Measurements from ENCODE around the gene TBK1. TPM values are rescaled to one million over a fixed set of nuclear protein-coding genes. Genes with fewer than 3 reads are reported as not detected.

The TBK1 gene
- total and polyA plus RNA-seq, 2 of the 13 experiments (the other 11 are each of a cell fraction or from before 2014, with no cell fraction given) = 10.3 to 25.2 TPM

GRCh38 chr12:64403707-64404469 lies 48.0 kb upstream of the TBK1 start, which contains the start of gene XPOT (continued):
- TF ChIP-seq, protein P1, sequence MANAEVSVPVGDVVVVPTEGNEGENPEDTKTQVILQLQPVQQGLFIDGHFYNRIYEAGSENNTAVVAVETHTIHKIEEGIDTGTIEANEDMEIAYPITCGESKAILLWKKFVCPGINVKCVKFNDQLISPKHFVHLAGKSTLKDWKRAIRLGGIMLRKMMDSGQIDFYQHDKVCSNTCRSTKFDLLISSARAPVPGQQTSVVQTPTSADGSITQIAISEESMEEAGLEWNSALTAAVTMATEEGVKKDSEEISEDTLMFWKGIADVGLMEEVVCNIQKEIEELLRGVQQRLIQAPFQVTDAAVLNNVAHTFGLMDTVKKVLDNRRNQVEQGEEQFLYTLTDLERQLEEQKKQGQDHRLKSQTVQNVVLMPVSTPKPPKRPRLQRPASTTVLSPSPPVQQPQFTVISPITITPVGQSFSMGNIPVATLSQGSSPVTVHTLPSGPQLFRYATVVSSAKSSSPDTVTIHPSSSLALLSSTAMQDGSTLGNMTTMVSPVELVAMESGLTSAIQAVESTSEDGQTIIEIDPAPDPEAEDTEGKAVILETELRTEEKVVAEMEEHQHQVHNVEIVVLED (CRISPR knock-in tag; IDR thresholded peaks at IDR 0.05; ENCODE audit: borderline replicate concordance) = peak; percentile 98
- TF ChIP-seq ELF3 (CRISPR knock-in tag; IDR thresholded peaks at IDR 0.05) (no peak), YEATS2 (CRISPR knock-in tag; IDR thresholded peaks at IDR 0.05; ENCODE audit: borderline replicate concordance) (peak; percentile 81; the same call in 1 of the 2 replicates), ZNF335 (CRISPR knock-in tag; IDR thresholded peaks at IDR 0.05) (no peak), ZXDC (CRISPR knock-in tag; IDR thresholded peaks at IDR 0.05) (0 out of 2 replicates have a peak, but pooled peaks have one; percentile 6), TCF12 (IDR thresholded peaks at IDR 0.05) (no peak), TCF12 (CRISPR knock-in tag; IDR thresholded peaks at IDR 0.05) (no peak), NCOA2 (CRISPR knock-in tag; IDR thresholded peaks at IDR 0.05) (no peak), TAF1 (CRISPR knock-in tag; IDR thresholded peaks at IDR 0.05) (no peak), CHCHD3 (CRISPR knock-in tag; IDR thresholded peaks at IDR 0.05) (no peak), SRF (IDR thresholded peaks at IDR 0.05; ENCODE audit: low read depth, low read length) (no peak), HMG20B (CRISPR knock-in tag; conservative IDR thresholded peaks at IDR 0.05) (no peak), ZNF569 (CRISPR knock-in tag; IDR thresholded peaks at IDR 0.05; ENCODE audit: borderline replicate concordance) (no peak), HDAC6 (IDR thresholded peaks at IDR 0.05; ENCODE audit: low read depth, low read length) (no peak), NCOA1 (CRISPR knock-in tag; IDR thresholded peaks at IDR 0.05) (no peak), ARID2 (CRISPR knock-in tag; IDR thresholded peaks at IDR 0.05; ENCODE audit: borderline replicate concordance) (no peak)
- TF ChIP-seq, protein P2, sequence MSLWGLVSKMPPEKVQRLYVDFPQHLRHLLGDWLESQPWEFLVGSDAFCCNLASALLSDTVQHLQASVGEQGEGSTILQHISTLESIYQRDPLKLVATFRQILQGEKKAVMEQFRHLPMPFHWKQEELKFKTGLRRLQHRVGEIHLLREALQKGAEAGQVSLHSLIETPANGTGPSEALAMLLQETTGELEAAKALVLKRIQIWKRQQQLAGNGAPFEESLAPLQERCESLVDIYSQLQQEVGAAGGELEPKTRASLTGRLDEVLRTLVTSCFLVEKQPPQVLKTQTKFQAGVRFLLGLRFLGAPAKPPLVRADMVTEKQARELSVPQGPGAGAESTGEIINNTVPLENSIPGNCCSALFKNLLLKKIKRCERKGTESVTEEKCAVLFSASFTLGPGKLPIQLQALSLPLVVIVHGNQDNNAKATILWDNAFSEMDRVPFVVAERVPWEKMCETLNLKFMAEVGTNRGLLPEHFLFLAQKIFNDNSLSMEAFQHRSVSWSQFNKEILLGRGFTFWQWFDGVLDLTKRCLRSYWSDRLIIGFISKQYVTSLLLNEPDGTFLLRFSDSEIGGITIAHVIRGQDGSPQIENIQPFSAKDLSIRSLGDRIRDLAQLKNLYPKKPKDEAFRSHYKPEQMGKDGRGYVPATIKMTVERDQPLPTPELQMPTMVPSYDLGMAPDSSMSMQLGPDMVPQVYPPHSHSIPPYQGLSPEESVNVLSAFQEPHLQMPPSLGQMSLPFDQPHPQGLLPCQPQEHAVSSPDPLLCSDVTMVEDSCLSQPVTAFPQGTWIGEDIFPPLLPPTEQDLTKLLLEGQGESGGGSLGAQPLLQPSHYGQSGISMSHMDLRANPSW (CRISPR knock-in tag; IDR thresholded peaks at IDR 0.05; ENCODE audit: borderline replicate concordance) = no peak
- TF ChIP-seq, protein P3, sequence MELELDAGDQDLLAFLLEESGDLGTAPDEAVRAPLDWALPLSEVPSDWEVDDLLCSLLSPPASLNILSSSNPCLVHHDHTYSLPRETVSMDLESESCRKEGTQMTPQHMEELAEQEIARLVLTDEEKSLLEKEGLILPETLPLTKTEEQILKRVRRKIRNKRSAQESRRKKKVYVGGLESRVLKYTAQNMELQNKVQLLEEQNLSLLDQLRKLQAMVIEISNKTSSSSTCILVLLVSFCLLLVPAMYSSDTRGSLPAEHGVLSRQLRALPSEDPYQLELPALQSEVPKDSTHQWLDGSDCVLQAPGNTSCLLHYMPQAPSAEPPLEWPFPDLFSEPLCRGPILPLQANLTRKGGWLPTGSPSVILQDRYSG (CRISPR knock-in tag; IDR thresholded peaks at IDR 0.05) = 0 out of 2 replicates have a peak, but pooled peaks have one; percentile 3
- TF ChIP-seq, protein P4, sequence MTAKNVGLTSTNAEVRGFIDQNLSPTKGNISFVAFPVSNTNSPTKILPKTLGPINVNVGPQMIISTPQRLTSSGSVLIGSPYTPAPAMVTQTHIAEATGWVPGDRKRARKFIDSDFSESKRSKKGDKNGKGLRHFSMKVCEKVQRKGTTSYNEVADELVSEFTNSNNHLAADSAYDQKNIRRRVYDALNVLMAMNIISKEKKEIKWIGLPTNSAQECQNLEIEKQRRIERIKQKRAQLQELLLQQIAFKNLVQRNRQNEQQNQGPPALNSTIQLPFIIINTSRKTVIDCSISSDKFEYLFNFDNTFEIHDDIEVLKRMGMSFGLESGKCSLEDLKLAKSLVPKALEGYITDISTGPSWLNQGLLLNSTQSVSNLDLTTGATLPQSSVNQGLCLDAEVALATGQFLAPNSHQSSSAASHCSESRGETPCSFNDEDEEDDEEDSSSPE (CRISPR knock-in tag; IDR thresholded peaks at IDR 0.05) = peak; percentile 52
